OCI-LY7 (cell line): ENCODE results near the gene RIMBP3B.
"Not testable (repeated sequence)": the region's sequence is repeated elsewhere in the genome, so short reads cannot be mapped to it uniquely, and the experiment has no call there.

Experiments used
- CTCF ChIP-seq: fragments of 200-600 bp; sonication (generic); conservative IDR thresholded peaks from 2 replicates; pipeline ENCODE4 v1.5.1; 2014; ENCODE audit warnings: mild to moderate bottlenecking, antibody characterized with exemption, low read length, moderate library complexity, mixed read lengths
- EZH2phosphoT487 ChIP-seq: fragments of 200-600 bp; sonication (generic); IDR thresholded peaks from 2 replicates; pipeline ENCODE4 v1.6.1; 2018; ENCODE audit warnings: low read depth, borderline replicate concordance, mild to moderate bottlenecking, mixed run types, antibody characterized with exemption, low read length, moderate library complexity, mixed read lengths

- TF ChIP-seq CTCF, EZH2phosphoT487: not testable (repeated sequence)
Observed at GRCh38 chr22:21364362-21364761, 19.2 kb upstream of the RIMBP3B start.
